HepG2 (cell line): ENCODE data around the gene DLG5. TPM values are rescaled to one million over a fixed set of nuclear protein-coding genes. Genes with fewer than 3 reads are reported as not detected.

Experiments
- ATAC-seq: fragments of 200-7000 bp; cut with Tn5 transposase; 3 replicates; pipeline ENCODE4 v1.9.1; 2020; ENCODE audit warnings: mild to moderate bottlenecking, moderate library complexity
- BruUV-seq: library from RNA; stranded (reverse); fragments of 400-500 nt; replicated peaks from 2 replicates; lab custom pipeline; 2021; lab: Mats Ljungman, UMichigan
- CTCF ChIA-PET: fragments of 300-600 bp; formaldehyde crosslinking; extraction: SDS; loops from one replicate; lab custom pipeline; 2021; ENCODE audit warnings: low total read pairs, inconsistent platforms, low intra/inter-chr PET ratio; lab: Yijun Ruan, JAX
- POLR2A ChIA-PET: fragments of 350-600 bp; sonication (Branson Sonifier 250); formaldehyde crosslinking; loops from one replicate; lab custom pipeline; 2020; ENCODE audit warnings: antibody characterized with exemption, inconsistent platforms; lab: Yijun Ruan, JAX
- DNase-seq: peaks from one replicate; pipeline ENCODE4 v3.0.0-alpha.2; 2015; ENCODE audit warnings: low spot score
- FAIRE-seq: peaks from 3 replicates; lab custom pipeline; 2011; peaks lifted over from hg19 to GRCh38; lab: Jason Lieb, UNC
- H2AFZ ChIP-seq: one replicate; pipeline ENCODE4 v1.6.1; 2011; ENCODE audit warnings: low read length, inconsistent platforms
- H3K27ac ChIP-seq: fragments of 300-600 bp; 3 replicates; pipeline ENCODE4 v1.8.0; 2011; ENCODE audit warnings: mixed run types, mild to moderate bottlenecking, mixed read lengths, low read length, inconsistent platforms; ENCODE audit not compliant: insufficient read depth; ENCODE audit errors: extremely low read length
- H3K27me3 ChIP-seq, 2 experiments: fragments of 200-600 bp in 1 of 2; 2 replicates in 1 of 2; 3 replicates in 1 of 2; pipeline versions ENCODE4 v1.6.0 to v1.8.0; 2011; ENCODE audit warnings: low read length in 2 of 2, mild to moderate bottlenecking in 2 of 2, moderate library complexity in 2 of 2, inconsistent platforms in 1 of 2; ENCODE audit not compliant: insufficient read depth in 2 of 2, control insufficient read depth in 1 of 2
- H3K36me3 ChIP-seq, 2 experiments: fragments of 200-600 bp in 1 of 2; replicated peaks in 1 of 2; 2 replicates in 1 of 2; 3 replicates in 1 of 2; pipeline versions ENCODE4 v1.5.1 to v1.8.0; 2011; ENCODE audit warnings: low read length in 2 of 2, inconsistent platforms in 1 of 2; ENCODE audit not compliant: insufficient read depth in 2 of 2, control insufficient read depth in 1 of 2
- H3K4me1 ChIP-seq: 2 replicates; pipeline ENCODE4 v1.5.1; 2012; ENCODE audit warnings: low read length, inconsistent platforms; ENCODE audit not compliant: insufficient read depth
- H3K4me2 ChIP-seq: 2 replicates; pipeline ENCODE4 v1.6.0; 2011; ENCODE audit warnings: low read depth, low read length, inconsistent platforms
- H3K4me3 ChIP-seq, 3 experiments: fragments of 200-600 bp in 1 of 3; sonication (generic), shearing (Covaris generic) in 1 of 3; replicated peaks in 1 of 3; 2 replicates each; pipeline ENCODE4 v1.5.1; 2011 to 2016; ENCODE audit warnings: low read length in 3 of 3, inconsistent platforms in 2 of 3, low read depth in 2 of 3, mild to moderate bottlenecking in 2 of 3, control low read depth in 1 of 3, mixed read lengths in 1 of 3; ENCODE audit not compliant: insufficient read depth in 1 of 3
- H3K79me2 ChIP-seq: one replicate; pipeline ENCODE4 v1.6.1; 2011; ENCODE audit warnings: low read length, inconsistent platforms; ENCODE audit not compliant: insufficient read depth
- H3K9ac ChIP-seq: 2 replicates; pipeline ENCODE4 v1.6.0; 2011; ENCODE audit warnings: mild to moderate bottlenecking, low read depth, low read length, inconsistent platforms; ENCODE audit not compliant: insufficient read depth
- H3K9me3 ChIP-seq: 2 replicates; pipeline ENCODE4 v1.5.1; 2012; ENCODE audit warnings: mild to moderate bottlenecking, low read length
- H4K20me1 ChIP-seq: 2 replicates; pipeline ENCODE4 v1.6.0; 2011; ENCODE audit warnings: inconsistent platforms, mild to moderate bottlenecking, low read length, moderate library complexity; ENCODE audit not compliant: insufficient read depth
- ATM ChIP-seq: fragments of 450-650 bp; IDR thresholded peaks from 2 replicates; pipeline ENCODE4 v1.7.1; 2017; ENCODE audit warnings: mild to moderate bottlenecking, borderline replicate concordance
- EP300 ChIP-seq, 3 experiments: sonication (generic) in 1 of 3; formaldehyde crosslinking in 1 of 3; IDR thresholded peaks; 2 replicates each; pipeline versions ENCODE4 v1.5.1 to v1.6.1; 2011 to 2020; ENCODE audit warnings: low read depth in 2 of 3, low read length in 2 of 3, borderline replicate concordance in 1 of 3, improper control_type of control experiment in 1 of 3, mild to moderate bottlenecking in 1 of 3, missing genetic modification reagents in 1 of 3, moderate library complexity in 1 of 3
- KDM6A ChIP-seq: IDR thresholded peaks from 2 replicates; pipeline ENCODE4 v1.6.1; 2016; ENCODE audit warnings: low read depth
- ZFP1 ChIP-seq: IDR thresholded peaks from 2 replicates; pipeline ENCODE4 v1.6.1; 2016
- ZFP62 ChIP-seq: sonication (generic); formaldehyde crosslinking; IDR thresholded peaks from 2 replicates; pipeline ENCODE4 v1.4.0; 2020; ENCODE audit warnings: missing genetic modification reagents
- ZKSCAN5 ChIP-seq: sonication (generic); formaldehyde crosslinking; IDR thresholded peaks from 2 replicates; pipeline ENCODE4 v1.5.1; 2020; ENCODE audit warnings: mild to moderate bottlenecking, missing genetic modification reagents
- ZNF121 ChIP-seq: sonication (generic); formaldehyde crosslinking; IDR thresholded peaks from 2 replicates; pipeline ENCODE4 v1.5.0; 2020; ENCODE audit warnings: mild to moderate bottlenecking, missing genetic modification reagents
- ZNF331 ChIP-seq: sonication (generic); formaldehyde crosslinking; IDR thresholded peaks from 2 replicates; pipeline ENCODE4 v1.4.0; 2020; ENCODE audit warnings: missing genetic modification reagents
- ZNF577 ChIP-seq: sonication (generic); formaldehyde crosslinking; IDR thresholded peaks from 2 replicates; pipeline ENCODE4 v1.4.0; 2020; ENCODE audit warnings: mild to moderate bottlenecking, low read depth, missing genetic modification reagents, borderline replicate concordance
- ZNF703 ChIP-seq: sonication (generic); formaldehyde crosslinking; IDR thresholded peaks from 2 replicates; pipeline ENCODE4 v1.5.1; 2020; ENCODE audit warnings: missing genetic modification reagents, mild to moderate bottlenecking, moderate library complexity, borderline replicate concordance
- WGBS: methylation state at CpG from one replicate; pipeline ENCODE4 v1.1.6; 2017; ENCODE audit warnings: low lambda C conversion rate; 5-methylcytosine and 5-hydroxymethylcytosine counted together
- in situ Hi-C: cut with HindIII; loops from 2 replicates; pipeline ENCODE4 v1.10.0; 2017; ENCODE audit warnings: low pct_unique_long_range_greater_than_20kb; ENCODE audit not compliant: extremely low pct_ligation_motif_present
- intact Hi-C: fragments of 100-400 bp; cut with micrococcal nuclease; formaldehyde crosslinking; loops from one replicate; pipeline ENCODE4 v1.10.0; 2022; ENCODE audit not compliant: unreplicated experiment
- polyA plus RNA-seq, 8 experiments: library from polyadenylated mRNA; depleted of rRNA in 3 of 8; stranded (reverse) in 7 of 8; unstranded in 1 of 8; fragments of >200 nt; fragmentation: Illumina TruSeq in 4 of 8; extraction: Trizol in 4 of 8; gene quantifications; 2 replicates each; pipeline versions ENCODE4 v1.2.1 to v1.2.3, GENCODE V29; 2011 to 2016; ENCODE audit warnings: low read depth in 4 of 8, missing spikeins in 1 of 8, mixed read lengths in 1 of 8; ENCODE audit not compliant: insufficient read depth in 1 of 8
- total RNA-seq, 5 experiments: library from RNA; depleted of rRNA; stranded (reverse); fragments of >200 nt; fragmentation: Illumina TruSeq; extraction: Trizol; gene quantifications; 2 replicates each; pipeline ENCODE4 v1.2.3, GENCODE V29; 2016; ENCODE audit warnings: low read depth in 1 of 5
- TF ChIP-seq, protein P1 (sequence below): sonication (generic); formaldehyde crosslinking; IDR thresholded peaks from 2 replicates; pipeline ENCODE4 v1.5.0; 2020; ENCODE audit warnings: mild to moderate bottlenecking, missing genetic modification reagents
- TF ChIP-seq, protein P2 (sequence below): sonication (generic); formaldehyde crosslinking; IDR thresholded peaks from 2 replicates; pipeline ENCODE4 v1.5.0; 2020; ENCODE audit warnings: mild to moderate bottlenecking, missing genetic modification reagents, borderline replicate concordance
- TF ChIP-seq, protein P3 (sequence below): sonication (generic); formaldehyde crosslinking; IDR thresholded peaks from 2 replicates; pipeline ENCODE4 v1.5.0; 2020; ENCODE audit warnings: mild to moderate bottlenecking, missing genetic modification reagents
- TF ChIP-seq, protein P4 (sequence below): IDR thresholded peaks from 2 replicates; pipeline ENCODE4 v1.6.1; 2016; ENCODE audit warnings: low read depth, control low read depth

The DLG5 gene
- total and polyA plus RNA-seq, 2 of the 13 experiments (the other 11 are each of a cell fraction or from before 2014, with no cell fraction given), result 15.5 to 18.2 TPM

DNA sequence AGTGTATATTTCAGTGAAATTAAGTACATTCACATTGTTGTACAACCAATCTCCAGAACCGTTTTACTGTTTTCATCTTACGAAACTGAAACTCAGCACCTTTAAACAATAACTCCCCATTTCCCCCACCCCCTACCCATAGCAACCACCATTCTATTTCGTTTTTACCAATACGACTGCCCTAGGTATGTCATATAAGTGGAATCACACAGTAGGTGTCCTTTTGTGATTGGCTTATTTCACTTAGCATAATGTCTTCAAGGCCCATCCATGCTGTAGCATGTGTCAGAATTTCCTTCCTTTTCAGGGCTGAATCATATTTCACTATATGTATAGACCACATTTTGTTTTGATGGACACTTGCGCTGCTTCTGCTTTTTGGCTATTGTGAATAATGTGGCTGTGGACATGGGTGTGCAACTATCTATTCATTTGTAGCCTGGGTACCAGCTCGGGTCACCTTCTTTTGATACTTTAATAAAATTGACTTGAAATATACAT is 34.3 kb upstream of the DLG5 start (continued):
- TF ChIP-seq, protein P1, sequence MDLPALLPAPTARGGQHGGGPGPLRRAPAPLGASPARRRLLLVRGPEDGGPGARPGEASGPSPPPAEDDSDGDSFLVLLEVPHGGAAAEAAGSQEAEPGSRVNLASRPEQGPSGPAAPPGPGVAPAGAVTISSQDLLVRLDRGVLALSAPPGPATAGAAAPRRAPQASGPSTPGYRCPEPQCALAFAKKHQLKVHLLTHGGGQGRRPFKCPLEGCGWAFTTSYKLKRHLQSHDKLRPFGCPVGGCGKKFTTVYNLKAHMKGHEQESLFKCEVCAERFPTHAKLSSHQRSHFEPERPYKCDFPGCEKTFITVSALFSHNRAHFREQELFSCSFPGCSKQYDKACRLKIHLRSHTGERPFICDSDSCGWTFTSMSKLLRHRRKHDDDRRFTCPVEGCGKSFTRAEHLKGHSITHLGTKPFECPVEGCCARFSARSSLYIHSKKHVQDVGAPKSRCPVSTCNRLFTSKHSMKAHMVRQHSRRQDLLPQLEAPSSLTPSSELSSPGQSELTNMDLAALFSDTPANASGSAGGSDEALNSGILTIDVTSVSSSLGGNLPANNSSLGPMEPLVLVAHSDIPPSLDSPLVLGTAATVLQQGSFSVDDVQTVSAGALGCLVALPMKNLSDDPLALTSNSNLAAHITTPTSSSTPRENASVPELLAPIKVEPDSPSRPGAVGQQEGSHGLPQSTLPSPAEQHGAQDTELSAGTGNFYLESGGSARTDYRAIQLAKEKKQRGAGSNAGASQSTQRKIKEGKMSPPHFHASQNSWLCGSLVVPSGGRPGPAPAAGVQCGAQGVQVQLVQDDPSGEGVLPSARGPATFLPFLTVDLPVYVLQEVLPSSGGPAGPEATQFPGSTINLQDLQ, result no peak
- TF ChIP-seq, protein P2, sequence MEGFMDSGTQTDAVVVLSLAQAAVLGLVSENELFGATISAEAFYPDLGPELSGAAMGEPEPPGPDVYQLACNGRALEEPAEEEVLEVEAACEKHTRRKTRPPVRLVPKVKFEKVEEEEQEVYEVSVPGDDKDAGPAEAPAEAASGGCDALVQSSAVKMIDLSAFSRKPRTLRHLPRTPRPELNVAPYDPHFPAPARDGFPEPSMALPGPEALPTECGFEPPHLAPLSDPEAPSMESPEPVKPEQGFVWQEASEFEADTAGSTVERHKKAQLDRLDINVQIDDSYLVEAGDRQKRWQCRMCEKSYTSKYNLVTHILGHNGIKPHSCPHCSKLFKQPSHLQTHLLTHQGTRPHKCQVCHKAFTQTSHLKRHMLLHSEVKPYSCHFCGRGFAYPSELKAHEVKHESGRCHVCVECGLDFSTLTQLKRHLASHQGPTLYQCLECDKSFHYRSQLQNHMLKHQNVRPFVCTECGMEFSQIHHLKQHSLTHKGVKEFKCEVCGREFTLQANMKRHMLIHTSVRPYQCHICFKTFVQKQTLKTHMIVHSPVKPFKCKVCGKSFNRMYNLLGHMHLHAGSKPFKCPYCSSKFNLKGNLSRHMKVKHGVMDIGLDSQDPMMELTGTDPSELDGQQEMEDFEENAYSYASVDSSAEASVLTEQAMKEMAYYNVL, result no peak
- TF ChIP-seq EP300 (IDR thresholded peaks at IDR 0.05; ENCODE audit: low read depth in 2 of 2, low read length in 2 of 2) (no peak), EP300 (CRISPR knock-in tag; IDR thresholded peaks at IDR 0.05; ENCODE audit: borderline replicate concordance) (no peak), ATM (no peak), ZNF703 (CRISPR knock-in tag) (no peak)

DNA sequence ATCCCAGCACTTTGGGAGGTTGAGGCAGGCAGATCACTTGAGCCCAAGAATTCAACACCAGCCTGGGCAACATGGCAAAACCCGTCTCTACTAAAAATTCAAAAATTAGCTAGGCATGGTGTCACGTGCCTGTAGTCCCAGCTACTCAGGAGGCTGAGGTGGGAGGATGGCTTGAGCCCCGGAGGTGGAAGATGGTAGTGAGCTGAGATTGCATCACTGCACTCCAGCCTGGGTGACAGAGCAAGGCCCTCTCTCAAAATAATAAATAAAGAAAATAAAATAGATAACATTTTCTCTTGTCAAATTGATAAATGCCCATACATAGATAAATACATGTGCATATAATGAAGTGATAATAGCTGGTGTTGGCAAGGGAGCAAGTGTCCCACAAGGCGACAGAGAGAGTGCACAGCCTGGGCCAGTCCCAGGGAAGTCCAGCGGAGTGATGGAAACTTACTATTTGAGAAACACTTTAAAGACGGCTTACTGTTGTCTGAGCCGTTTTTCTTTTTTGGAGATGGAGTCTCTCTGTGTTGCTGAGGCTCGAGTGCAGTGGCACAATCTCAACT is 33.4 kb upstream of the DLG5 start:
- ChIA-PET CTCF (no interaction called here), POLR2A (no interaction called here)
- intact Hi-C loops, result no loop called here
- 43% methylated on average over 8 of the region's 8 CpGs for WGBS
- Histone ChIP-seq H3K4me3 (no peak overlapping the region), H2AFZ (no peak overlapping the region), H3K9me3 (peaks cover 7% of the 10 kb centered on the region; the same call in 1 of the 2 replicates), H3K4me1 (peaks cover 15% of the 10 kb centered on the region; the same call in 1 of the 2 replicates), H4K20me1 (no peaks in the 10 kb centered on the region), H3K9ac (no peak overlapping the region), H3K79me2 (no peaks in the 10 kb centered on the region), H3K4me2 (no peak overlapping the region), H3K27ac (no peak overlapping the region), H3K27me3 (no peaks in the 10 kb centered on the region), H3K36me3 (no peaks in the 10 kb centered on the region)
- FAIRE-seq (no peak), ATAC-seq (no peak), DNase-seq (no peak)
- in situ Hi-C loops, result no loop called here
- no TSS peak for BruUV-seq
- TF ChIP-seq ZNF121 (CRISPR knock-in tag), result no peak
- TF ChIP-seq KDM6A (CRISPR knock-in tag), result no peak
- TF ChIP-seq, protein P3, sequence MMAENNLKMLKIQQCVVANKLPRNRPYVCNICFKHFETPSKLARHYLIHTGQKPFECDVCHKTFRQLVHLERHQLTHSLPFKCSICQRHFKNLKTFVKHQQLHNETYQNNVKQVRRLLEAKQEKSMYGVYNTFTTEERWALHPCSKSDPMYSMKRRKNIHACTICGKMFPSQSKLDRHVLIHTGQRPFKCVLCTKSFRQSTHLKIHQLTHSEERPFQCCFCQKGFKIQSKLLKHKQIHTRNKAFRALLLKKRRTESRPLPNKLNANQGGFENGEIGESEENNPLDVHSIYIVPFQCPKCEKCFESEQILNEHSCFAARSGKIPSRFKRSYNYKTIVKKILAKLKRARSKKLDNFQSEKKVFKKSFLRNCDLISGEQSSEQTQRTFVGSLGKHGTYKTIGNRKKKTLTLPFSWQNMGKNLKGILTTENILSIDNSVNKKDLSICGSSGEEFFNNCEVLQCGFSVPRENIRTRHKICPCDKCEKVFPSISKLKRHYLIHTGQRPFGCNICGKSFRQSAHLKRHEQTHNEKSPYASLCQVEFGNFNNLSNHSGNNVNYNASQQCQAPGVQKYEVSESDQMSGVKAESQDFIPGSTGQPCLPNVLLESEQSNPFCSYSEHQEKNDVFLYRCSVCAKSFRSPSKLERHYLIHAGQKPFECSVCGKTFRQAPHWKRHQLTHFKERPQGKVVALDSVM (CRISPR knock-in tag), result no peak
- TF ChIP-seq ZFP1 (CRISPR knock-in tag), result no peak
- no peak for TF ChIP-seq ZFP62 (CRISPR knock-in tag)
- TF ChIP-seq ZKSCAN5 (CRISPR knock-in tag), result no peak
- TF ChIP-seq ZNF577 (CRISPR knock-in tag), result no peak
- no peak for TF ChIP-seq ZNF331 (CRISPR knock-in tag)
- TF ChIP-seq, protein P4, sequence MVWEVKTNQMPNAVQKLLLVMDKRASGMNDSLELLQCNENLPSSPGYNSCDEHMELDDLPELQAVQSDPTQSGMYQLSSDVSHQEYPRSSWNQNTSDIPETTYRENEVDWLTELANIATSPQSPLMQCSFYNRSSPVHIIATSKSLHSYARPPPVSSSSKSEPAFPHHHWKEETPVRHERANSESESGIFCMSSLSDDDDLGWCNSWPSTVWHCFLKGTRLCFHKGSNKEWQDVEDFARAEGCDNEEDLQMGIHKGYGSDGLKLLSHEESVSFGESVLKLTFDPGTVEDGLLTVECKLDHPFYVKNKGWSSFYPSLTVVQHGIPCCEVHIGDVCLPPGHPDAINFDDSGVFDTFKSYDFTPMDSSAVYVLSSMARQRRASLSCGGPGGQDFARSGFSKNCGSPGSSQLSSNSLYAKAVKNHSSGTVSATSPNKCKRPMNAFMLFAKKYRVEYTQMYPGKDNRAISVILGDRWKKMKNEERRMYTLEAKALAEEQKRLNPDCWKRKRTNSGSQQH (CRISPR knock-in tag), result no peak
